ENCODE data around the gene GNPNAT1. TPM values are rescaled to one million over a fixed set of nuclear protein-coding genes. Genes with fewer than 3 reads are reported as not detected.

Gene GNPNAT1
- total RNA-seq, 2 experiments from 2014 or later: 42.2 to 42.4 TPM

DNA sequence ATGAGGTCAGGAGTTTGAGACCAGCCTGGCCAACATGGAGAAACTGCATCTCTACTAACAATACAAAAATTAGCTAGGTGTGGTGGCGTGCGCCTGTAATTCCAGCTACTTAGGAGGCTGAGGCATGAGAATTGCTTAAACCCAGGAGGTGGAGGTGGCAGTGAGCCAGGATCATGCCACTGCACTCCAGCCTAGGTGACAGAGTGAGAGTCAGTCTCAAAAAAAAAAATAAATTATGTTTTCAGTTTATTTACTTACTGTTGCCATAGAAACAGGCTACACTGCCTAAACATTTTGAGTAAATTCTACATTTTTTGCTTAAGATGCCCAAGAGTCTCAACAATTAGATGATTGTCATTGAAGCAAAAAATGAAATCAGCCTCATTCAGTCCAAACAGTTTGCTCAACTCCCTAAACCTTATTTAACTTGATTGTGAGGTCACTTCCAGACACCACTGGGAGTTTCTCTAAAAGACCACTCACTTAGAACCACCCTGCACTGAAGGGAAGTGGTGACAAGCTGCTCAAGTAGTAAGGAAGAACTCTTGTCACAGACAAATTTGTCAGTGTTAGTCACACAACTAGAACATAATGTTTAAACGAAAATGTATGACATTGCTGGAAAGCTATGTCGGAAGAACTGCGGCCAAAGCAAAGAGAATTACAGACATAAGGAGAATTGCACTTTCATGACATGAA is 9.8 kb upstream of the GNPNAT1 start:
- Mint-ChIP-seq H3K27me3 (no peaks in the 10 kb centered on the region), H3K27ac (no peak overlapping the region)
- DNase-seq: no peak

DNA sequence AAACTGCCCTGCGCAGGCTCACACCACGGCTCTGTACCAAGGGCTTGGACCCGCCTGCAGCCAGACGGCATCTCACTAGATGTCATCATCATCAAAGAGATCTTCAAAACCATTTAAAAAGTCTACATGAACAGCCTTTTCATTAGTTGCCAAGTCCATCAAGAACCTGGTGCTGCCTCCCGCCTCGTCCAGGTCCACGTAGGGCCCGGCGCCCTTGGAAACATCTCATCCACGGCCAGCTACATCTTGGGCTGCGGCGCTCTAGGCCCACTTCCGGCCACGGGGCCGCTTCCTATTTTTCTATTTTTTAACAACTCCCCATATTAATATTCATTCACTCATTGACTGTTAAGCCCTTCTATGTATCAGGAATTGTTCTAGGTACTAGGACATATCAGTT is 7.4 kb upstream of the GNPNAT1 start:
- H3K27ac Mint-ChIP-seq: no peak overlapping the region
- no peaks in the 10 kb centered on the region for H3K36me3 Mint-ChIP-seq
- H3K4me3 Mint-ChIP-seq: no peak overlapping the region
- DNase-seq: no peak
- no peaks in the 10 kb centered on the region for H3K27me3 Mint-ChIP-seq
- peaks cover 8% of the 10 kb centered on the region for H3K9me3 Mint-ChIP-seq
- peaks cover 11% of the 10 kb centered on the region for H3K4me1 Mint-ChIP-seq

More for the DNA sequence above, 9.8 kb upstream of the GNPNAT1 start:
- H3K4me3 Mint-ChIP-seq: no peak overlapping the region
- H3K9me3 Mint-ChIP-seq: peaks cover 8% of the 10 kb centered on the region
- no peaks in the 10 kb centered on the region for H3K36me3 Mint-ChIP-seq
- H3K4me1 Mint-ChIP-seq: peaks cover 11% of the 10 kb centered on the region

DNA sequence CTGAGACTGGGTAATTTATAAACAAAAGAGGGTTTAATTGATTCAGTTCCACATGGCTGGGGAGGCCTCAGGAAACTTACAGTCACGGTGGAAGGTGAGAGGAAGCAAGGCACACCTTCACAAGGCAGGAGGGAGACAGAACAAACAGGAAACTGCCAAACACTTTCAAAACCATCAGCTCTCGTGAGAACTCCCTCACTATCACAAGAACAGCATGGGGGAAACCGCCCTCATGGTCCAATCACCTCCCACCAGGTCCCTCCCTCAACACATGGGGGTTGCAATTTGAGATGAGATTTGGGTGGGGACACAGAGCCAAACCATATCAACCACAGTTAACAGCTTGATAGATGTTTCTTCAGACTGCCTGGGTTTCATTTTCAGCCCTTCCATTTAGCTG is 6.2 kb upstream of the GNPNAT1 start:
- H3K4me3 Mint-ChIP-seq: no peak overlapping the region
- no peaks in the 10 kb centered on the region for H3K36me3 Mint-ChIP-seq
- H3K27ac Mint-ChIP-seq: no peak overlapping the region
- DNase-seq: no peak
- no peaks in the 10 kb centered on the region for H3K27me3 Mint-ChIP-seq
- H3K9me3 Mint-ChIP-seq: peaks cover 8% of the 10 kb centered on the region
- H3K4me1 Mint-ChIP-seq: peaks cover 11% of the 10 kb centered on the region

DNA sequence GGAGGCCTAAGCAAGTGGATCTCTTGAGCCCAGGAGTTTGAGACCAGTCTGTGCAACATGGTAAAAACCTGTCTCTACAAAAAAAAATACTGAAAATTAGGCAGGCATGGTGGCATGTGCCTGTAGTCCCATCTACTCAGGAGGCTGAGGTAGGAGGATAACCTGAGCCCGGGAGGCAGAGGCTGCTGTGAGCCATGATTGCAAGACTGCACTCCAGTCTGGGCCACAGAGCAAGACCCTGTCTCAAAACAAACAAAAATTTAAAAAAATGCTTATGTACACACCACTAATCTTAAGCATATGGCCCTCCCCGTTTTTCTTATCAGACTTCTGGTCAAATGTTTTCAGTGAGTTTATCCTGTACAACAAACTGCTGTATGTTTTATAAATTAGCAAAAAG is 1.7 kb upstream of the GNPNAT1 start:
- no peak overlapping the region for H3K4me3 Mint-ChIP-seq

DNA sequence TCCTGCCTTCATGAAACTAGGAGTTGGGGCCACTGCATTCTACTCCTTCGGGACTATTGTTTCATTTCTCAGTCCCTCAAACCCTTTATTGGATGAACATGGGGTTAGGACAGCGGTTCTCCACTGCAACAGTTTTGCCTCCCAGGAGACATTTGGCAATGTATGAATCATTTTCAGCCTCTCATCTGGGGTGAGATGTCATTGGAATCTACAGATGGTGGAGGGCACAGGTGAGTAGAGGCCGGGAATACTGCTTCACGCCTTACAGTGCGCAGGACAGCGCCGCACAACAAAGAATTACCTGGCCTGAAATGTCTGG is 649 bp upstream of the GNPNAT1 start:
- H3K9me3 Mint-ChIP-seq: peaks cover 5% of the 10 kb centered on the region
- peak overlapping the region; percentile 82 for H3K4me3 Mint-ChIP-seq
- peaks cover 7% of the 10 kb centered on the region for H3K36me3 Mint-ChIP-seq
- no peak for DNase-seq
- no peaks in the 10 kb centered on the region for H3K27me3 Mint-ChIP-seq
- peaks cover 34% of the 10 kb centered on the region for H3K4me1 Mint-ChIP-seq
- peak overlapping the region; percentile 54 for H3K27ac Mint-ChIP-seq

More for the DNA sequence above, 1.7 kb upstream of the GNPNAT1 start:
- no peaks in the 10 kb centered on the region for H3K27me3 Mint-ChIP-seq
- H3K4me1 Mint-ChIP-seq: peaks cover 35% of the 10 kb centered on the region
- no peak for DNase-seq
- peaks cover 8% of the 10 kb centered on the region for H3K9me3 Mint-ChIP-seq
- H3K27ac Mint-ChIP-seq: no peak overlapping the region
- H3K36me3 Mint-ChIP-seq: peaks cover 7% of the 10 kb centered on the region

DNA sequence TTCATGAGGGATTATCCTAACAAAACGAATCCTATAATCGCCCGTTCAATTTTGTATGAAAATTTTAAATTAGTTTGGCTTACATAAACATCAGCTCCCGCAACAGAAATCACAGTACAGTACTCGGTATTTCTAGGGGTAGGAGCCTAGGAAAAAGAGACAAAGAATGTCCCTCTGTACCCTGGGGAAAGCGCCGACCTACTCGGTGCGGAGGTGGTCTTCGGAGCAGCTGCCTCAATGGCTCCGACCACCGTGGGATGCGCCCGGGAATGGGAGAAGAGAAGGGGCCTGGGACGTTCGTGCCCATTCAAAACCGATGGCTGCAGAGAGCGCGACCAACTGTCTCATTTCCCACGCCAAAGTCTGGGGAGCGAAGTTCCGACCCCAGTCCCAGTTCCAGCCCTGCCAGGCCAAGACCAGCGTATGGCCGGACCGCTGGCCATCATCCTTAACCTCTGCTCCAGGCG is 618 bp downstream of the GNPNAT1 start:
- Mint-ChIP-seq H3K9me3 (no peaks in the 10 kb centered on the region), H3K27ac (peak overlapping the region; percentile 80), H3K27me3 (no peaks in the 10 kb centered on the region), H3K4me3 (peak overlapping the region; percentile 89), H3K4me1 (peaks cover 36% of the 10 kb centered on the region), H3K36me3 (peaks cover 10% of the 10 kb centered on the region)
- no peak for DNase-seq

DNA sequence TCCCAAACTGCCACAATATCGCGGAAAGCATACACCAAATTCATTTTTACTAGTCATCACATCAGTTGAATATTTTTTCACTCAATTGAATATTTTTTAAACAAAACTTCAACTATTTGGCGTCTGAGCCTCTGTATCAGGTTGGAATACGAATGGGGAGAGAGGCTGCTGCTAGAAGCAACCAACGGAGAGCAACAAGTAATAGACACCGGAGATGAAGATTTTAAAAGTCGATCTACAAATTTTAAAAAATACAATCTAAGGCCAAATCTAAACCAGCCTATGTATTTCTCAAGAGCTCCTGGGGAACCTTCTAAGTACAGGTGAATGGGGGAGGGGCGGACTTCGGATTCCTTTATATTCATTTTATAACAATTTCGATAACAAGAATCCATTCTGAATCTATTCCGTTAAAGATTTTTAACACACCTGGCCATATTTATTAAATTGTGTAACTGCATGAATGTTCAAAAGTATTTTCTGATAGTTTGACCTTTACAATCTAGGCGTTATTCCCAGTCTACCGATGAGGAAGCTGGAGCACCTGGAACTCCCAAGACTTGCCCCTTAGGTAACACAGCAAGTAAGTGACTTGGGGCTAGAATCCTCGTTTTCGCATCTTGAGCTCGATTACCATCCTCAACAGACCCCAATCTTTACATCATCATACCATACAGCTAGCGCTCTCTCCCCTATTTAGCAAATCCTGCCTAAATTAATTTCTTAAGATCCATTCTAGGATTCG is 1.2 kb downstream of the GNPNAT1 start:
- Mint-ChIP-seq H3K4me3 (peak overlapping the region; percentile 89), H3K4me1 (peaks cover 36% of the 10 kb centered on the region), H3K27me3 (no peaks in the 10 kb centered on the region), H3K36me3 (peaks cover 10% of the 10 kb centered on the region), H3K27ac (peak overlapping the region; percentile 80), H3K9me3 (no peaks in the 10 kb centered on the region)
- no peak for DNase-seq

DNA sequence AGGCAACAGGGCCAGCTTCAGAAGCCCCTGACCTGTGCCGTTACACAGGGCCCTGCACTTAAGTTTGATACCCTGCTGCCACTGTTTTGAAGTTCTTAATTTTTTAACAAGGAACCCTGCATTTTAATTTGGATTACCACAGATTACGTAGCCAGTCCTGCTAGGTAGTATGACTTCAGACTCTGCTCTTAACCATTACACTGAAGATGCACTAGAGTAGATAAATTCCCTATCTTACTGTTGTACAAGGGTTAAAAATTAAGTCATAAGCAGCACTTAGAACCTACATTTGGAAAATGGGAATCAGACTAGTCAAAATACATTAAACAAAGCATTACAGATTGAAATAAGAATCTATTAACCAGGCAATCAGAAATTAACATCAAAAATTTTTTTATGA is 2.3 kb downstream of the GNPNAT1 start:
- H3K4me3 Mint-ChIP-seq: peak overlapping the region; percentile 89
- H3K27ac Mint-ChIP-seq: no peak overlapping the region

DNA sequence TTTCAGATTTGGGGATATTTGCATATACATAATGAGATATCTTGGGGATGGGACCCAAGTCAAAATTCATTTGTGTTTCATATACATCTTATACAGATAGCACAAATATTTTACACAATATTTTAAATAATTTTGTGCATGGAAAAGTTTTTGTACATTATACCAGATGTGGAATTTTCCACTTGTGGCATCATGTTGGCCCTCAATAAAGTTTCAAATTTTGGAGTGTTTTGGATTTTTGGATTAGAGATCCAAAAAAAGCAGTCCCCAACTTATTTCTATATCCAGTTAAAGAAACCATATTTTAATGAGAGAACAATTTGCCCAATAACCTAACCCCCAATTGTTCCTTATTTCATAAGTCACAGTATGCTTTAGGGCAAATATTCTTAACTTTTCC is 4.5 kb downstream of the GNPNAT1 start:
- H3K9me3 Mint-ChIP-seq: no peaks in the 10 kb centered on the region
- H3K4me1 Mint-ChIP-seq: peaks cover 32% of the 10 kb centered on the region
- no peak overlapping the region for H3K27ac Mint-ChIP-seq
- no peak for DNase-seq
- peaks cover 10% of the 10 kb centered on the region for H3K36me3 Mint-ChIP-seq
- no peak overlapping the region for H3K4me3 Mint-ChIP-seq
- H3K27me3 Mint-ChIP-seq: no peaks in the 10 kb centered on the region

More for the DNA sequence above, 2.3 kb downstream of the GNPNAT1 start:
- Mint-ChIP-seq H3K4me1 (peaks cover 36% of the 10 kb centered on the region), H3K27me3 (no peaks in the 10 kb centered on the region), H3K9me3 (no peaks in the 10 kb centered on the region), H3K36me3 (peaks cover 10% of the 10 kb centered on the region)
- DNase-seq: no peak

DNA sequence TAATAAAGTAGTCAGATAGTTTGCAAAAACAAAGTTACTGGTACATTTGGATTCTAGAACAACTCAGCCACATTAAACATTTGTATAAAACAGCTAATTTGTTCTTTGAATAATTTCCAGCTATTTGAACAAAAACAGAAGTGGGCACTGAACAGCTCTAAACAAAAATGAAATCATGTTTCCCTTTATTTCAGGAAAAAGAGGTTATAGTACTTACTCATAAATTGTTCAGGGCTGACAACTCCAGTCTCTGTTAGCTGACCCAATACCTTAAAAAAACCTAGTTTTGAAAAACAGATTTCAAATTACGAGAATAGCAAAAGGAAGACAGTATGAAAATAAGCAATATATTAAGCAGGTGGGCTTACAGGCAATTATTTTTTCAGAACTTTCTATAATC is 8.2 kb downstream of the GNPNAT1 start:
- H3K36me3 Mint-ChIP-seq: peaks cover 3% of the 10 kb centered on the region
- no peaks in the 10 kb centered on the region for H3K9me3 Mint-ChIP-seq
- no peak for DNase-seq
- H3K27me3 Mint-ChIP-seq: no peaks in the 10 kb centered on the region
- H3K4me3 Mint-ChIP-seq: no peak overlapping the region
- no peak overlapping the region for H3K27ac Mint-ChIP-seq
- H3K4me1 Mint-ChIP-seq: peaks cover 7% of the 10 kb centered on the region

DNA sequence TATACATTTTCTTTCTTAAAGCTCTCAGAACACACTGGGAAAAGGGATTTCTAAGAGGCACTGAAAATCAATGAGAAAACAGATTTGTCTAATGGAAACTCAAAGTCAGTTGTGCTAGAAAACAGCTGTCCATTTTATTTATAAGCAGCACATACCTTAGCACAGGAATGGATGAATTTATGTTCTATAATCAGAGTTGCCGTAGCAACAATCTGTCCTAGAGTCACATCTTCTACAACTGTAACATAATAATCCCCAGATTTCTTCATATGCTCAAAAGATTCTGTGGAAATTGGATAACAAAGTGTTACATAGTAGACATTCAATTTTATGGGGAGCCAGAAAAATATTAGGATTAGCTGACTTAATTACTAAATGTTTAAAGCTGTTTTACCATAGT is 9.8 kb downstream of the GNPNAT1 start:
- H3K27ac Mint-ChIP-seq: no peak overlapping the region
- no peak for DNase-seq
- no peaks in the 10 kb centered on the region for H3K27me3 Mint-ChIP-seq
- H3K4me3 Mint-ChIP-seq: no peak overlapping the region
- H3K9me3 Mint-ChIP-seq: no peaks in the 10 kb centered on the region
- peaks cover 2% of the 10 kb centered on the region for H3K4me1 Mint-ChIP-seq
- peaks cover 3% of the 10 kb centered on the region for H3K36me3 Mint-ChIP-seq

DNA sequence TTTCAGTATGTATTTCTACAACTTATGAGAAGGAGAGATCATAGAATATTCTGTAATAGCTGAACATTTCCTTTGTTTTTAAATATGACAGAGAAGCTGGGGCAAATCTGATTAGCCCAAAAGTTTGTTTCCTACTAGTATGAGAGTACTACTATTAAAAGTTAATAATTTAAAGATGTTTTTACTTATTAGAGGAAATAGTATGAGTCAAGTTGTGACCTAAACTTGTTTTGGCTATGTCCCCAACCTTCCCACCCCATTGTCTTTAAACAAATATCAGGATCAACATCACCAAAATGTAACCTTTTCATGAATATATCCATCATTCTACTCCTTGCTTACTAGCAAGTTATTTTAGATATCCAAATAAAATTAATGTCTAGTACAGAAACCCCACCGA is 10.5 kb downstream of the GNPNAT1 start:
- Mint-ChIP-seq H3K27ac (peak overlapping the region; percentile 42), H3K27me3 (no peaks in the 10 kb centered on the region), H3K4me1 (no peaks in the 10 kb centered on the region), H3K4me3 (no peak overlapping the region), H3K9me3 (no peaks in the 10 kb centered on the region), H3K36me3 (no peaks in the 10 kb centered on the region)
- no peak for DNase-seq

DNA sequence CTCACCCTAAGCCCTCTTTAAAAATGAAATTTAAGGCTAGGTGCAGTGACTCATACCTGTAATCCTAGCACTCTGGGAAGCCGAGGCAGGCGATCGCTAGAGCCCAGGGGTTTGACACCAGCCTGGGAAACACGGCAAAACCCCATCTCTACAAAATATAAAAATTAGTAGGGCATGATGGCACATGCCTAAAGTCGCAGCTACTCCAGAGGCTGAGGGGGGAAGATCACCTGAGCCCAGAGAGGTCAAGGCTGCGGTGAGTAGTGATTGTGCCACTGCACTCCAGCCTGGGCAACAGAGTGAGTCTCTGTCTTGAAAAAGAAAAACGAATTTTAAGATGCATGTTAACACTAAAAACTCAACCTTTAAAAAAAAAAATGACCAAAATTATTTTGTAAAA is 12.7 kb downstream of the GNPNAT1 start:
- DNase-seq: no peak
- H3K27ac Mint-ChIP-seq: no peak overlapping the region
- no peaks in the 10 kb centered on the region for H3K9me3 Mint-ChIP-seq
- H3K4me1 Mint-ChIP-seq: peaks cover 3% of the 10 kb centered on the region
- no peak overlapping the region for H3K4me3 Mint-ChIP-seq
- no peaks in the 10 kb centered on the region for H3K27me3 Mint-ChIP-seq
- peaks cover under 1% of the 10 kb centered on the region for H3K36me3 Mint-ChIP-seq

DNA sequence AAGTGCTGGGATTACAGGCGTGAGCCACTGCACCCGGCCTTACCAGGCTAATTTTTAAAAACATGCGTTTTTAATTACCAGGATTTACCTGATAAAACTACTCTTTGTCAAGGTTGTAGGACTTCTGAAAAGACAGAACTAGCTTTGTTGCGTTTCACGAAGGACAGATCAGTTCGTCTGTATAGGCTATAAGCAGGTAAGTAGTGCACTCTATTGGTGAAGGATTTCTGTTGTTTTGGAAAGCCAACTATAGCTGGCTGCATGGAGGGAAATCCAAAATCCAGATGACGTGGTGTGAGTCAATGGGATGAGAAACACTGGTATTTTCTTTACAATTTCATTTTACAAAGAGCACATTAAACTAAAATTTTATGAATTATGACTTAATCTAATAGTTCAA is 14.6 kb downstream of the GNPNAT1 start:
- Mint-ChIP-seq H3K4me3 (no peak overlapping the region), H3K27ac (no peak overlapping the region), H3K36me3 (peaks cover 5% of the 10 kb centered on the region), H3K4me1 (peaks cover 3% of the 10 kb centered on the region), H3K9me3 (no peaks in the 10 kb centered on the region), H3K27me3 (no peaks in the 10 kb centered on the region)
- DNase-seq: no peak

DNA sequence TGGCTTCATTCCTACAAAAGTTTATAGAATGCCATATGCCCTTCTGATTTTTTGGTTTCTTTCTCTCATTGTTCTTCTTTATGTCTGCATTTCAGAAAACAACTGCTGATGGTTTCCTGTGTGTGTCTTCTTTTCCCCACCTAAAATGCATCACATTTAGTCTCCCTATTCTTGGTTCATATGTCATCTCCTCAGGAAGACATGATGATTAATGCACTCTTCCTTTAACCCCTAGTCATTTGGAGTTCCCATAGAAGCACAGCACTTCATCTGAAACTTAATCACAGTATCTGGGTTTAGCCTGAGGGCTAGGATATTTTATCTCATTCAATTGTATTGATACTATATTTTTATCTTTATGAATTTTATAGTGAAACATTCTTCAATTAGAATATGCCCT is 21.5 kb downstream of the GNPNAT1 start:
- Mint-ChIP-seq H3K4me1 (peaks cover 7% of the 10 kb centered on the region), H3K27ac (peak overlapping the region; percentile 62), H3K36me3 (peaks cover 22% of the 10 kb centered on the region), H3K9me3 (no peaks in the 10 kb centered on the region), H3K4me3 (no peak overlapping the region), H3K27me3 (no peaks in the 10 kb centered on the region)
- DNase-seq: no peak
